Right lobe of liver (tissue), 6 donors: ENCODE data around the gene REEP6. TPM values are rescaled to one million over a fixed set of nuclear protein-coding genes. Genes with fewer than 3 reads are reported as not detected.
A peak's percentile ranks its signal among the peaks of the same experiment; 100 is the strongest.
"Not testable (repeated sequence)": the region's sequence is repeated elsewhere in the genome, so short reads cannot be mapped to it uniquely, and the experiment has no call there.

Source experiments
- ATAC-seq, 4 donors: fragments of 200-7000 bp; cut with Tn5 transposase; one replicate each; pipeline ENCODE4 v1.9.1; 2020; ENCODE audit warnings: mild to moderate bottlenecking in 4 of 4, moderate library complexity in 4 of 4
- DNase-seq, 3 donors: peaks; one replicate each; pipeline ENCODE4 v3.0.0-alpha.2; 2020
- H3K27ac ChIP-seq, 3 donors: fragments of 200-600 bp; one replicate each; pipeline ENCODE4 v1.8.0; 2022
- H3K27me3 ChIP-seq, 2 donors: fragments of 200-600 bp; one replicate each; pipeline ENCODE4 v1.8.0; 2022
- H3K36me3 ChIP-seq, 4 donors: fragments of 200-600 bp; sonication (generic) in 1 of 4; one replicate each; pipeline versions ENCODE4 v1.5.1 to v1.8.0; 2017 to 2022; ENCODE audit warnings: control low read depth in 1 of 4
- H3K4me1 ChIP-seq, 4 donors: fragments of 200-600 bp; sonication (generic) in 1 of 4; one replicate each; pipeline versions ENCODE4 v1.5.1 to v1.8.0; 2017 to 2022; ENCODE audit warnings: control low read depth in 1 of 4
- H3K4me3 ChIP-seq, 3 donors: fragments of 200-600 bp; one replicate each; pipeline ENCODE4 v1.8.0; 2022
- H3K9me3 ChIP-seq, 4 donors: fragments of 200-600 bp; sonication (generic) in 1 of 4; one replicate each; pipeline versions ENCODE4 v1.5.1 to v1.8.0; 2017 to 2022; ENCODE audit warnings: control low read depth in 1 of 4
- CTCF ChIP-seq, 4 donors: fragments of 200-600 bp in 3 of 4; fragments of 450-650 bp in 1 of 4; IDR thresholded peaks; one replicate each; pipeline versions ENCODE4 v1.5.1 to v1.8.0; 2016 to 2022; ENCODE audit warnings: antibody characterized with exemption in 4 of 4, mild to moderate bottlenecking in 2 of 4
- POLR2A ChIP-seq: fragments of 450-650 bp; IDR thresholded peaks from one replicate; pipeline ENCODE4 v1.6.1; 2017; ENCODE audit warnings: antibody characterized with exemption, mild to moderate bottlenecking
- WGBS: methylation state at CpG from one replicate; pipeline ENCODE4 v1.1.6; 2018; ENCODE audit warnings: low coverage, low lambda C conversion rate; ENCODE audit not compliant: insufficient coverage; ENCODE audit errors: missing lambda C conversion rate; 5-methylcytosine and 5-hydroxymethylcytosine counted together
- intact Hi-C, 2 donors: fragments of 100-400 bp; cut with DNase I; formaldehyde crosslinking; loops; one replicate each; pipeline versions ENCODE4 v1.11.2 to v1.14.1; 2022
- total RNA-seq, 6 experiments: library from RNA; depleted of rRNA in 2 of 6; stranded (reverse); fragments of >200 nt in 2 of 6; fragmentation: NEBNext Ultra II Directional in 3 of 6; extraction: Animal tissue kit (Norgen Biotek cat#: 25700) in 3 of 6; gene quantifications; one replicate each; pipeline versions ENCODE4 v1.1.0 to v1.2.4, GENCODE V29; 2016 to 2023
- donor health status: DM: no; HTN: yes; CAD: no.
- donor health status: DM: no; HTN: no; CAD: no.
- donor health status: DM: no; HTN: no; CAD: no.
- donor health status: DM: no; HTN: yes; CAD: no.
- donor health status: DM: no; HTN: yes; CAD: no.

The REEP6 gene
- total RNA-seq, 6 experiments from 2014 or later = 113 to 218 (median 177) TPM

GRCh38 chr19:1496714-1497577 is 6.0 kb downstream of the REEP6 start:
- ATAC-seq (no peak), DNase-seq (no peak)
- H3K4me3 ChIP-seq = no peak overlapping the region
- WGBS = 63% methylated on average over 12 of the region's 39 CpGs
- TF ChIP-seq CTCF (IDR thresholded peaks at IDR 0.05) = no peak
- intact Hi-C loops = no loop called here
- no peak overlapping the region for H3K27ac ChIP-seq
- H3K9me3 ChIP-seq = no peaks in the 10 kb centered on the region
- no peaks in the 10 kb centered on the region for H3K27me3 ChIP-seq
- no peaks in the 10 kb centered on the region for H3K36me3 ChIP-seq
- H3K4me1 ChIP-seq = peaks cover 0 to 32% (median 9%) of the 10 kb centered on the region in 4 donors

- ATAC-seq (no peak), DNase-seq (no peak)
- intact Hi-C loops = no loop called here
- H3K36me3 ChIP-seq = no peaks in the 10 kb centered on the region
- H3K9me3 ChIP-seq = no peaks in the 10 kb centered on the region
- TF ChIP-seq CTCF (IDR thresholded peaks at IDR 0.05) (no peak), POLR2A (no peak)
- H3K27me3 ChIP-seq = no peaks in the 10 kb centered on the region
- WGBS = 100% methylated on average over 1 of the region's 25 CpGs
- H3K27ac ChIP-seq = no peak overlapping the region
- H3K4me3 ChIP-seq = no peak overlapping the region
- peaks cover 0 to 25% (median 9%) of the 10 kb centered on the region in 4 donors for H3K4me1 ChIP-seq
Measured at GRCh38 chr19:1497578-1498235, 6.7 kb downstream of the REEP6 start.

GRCh38 chr19:1499231-1499630 is 8.2 kb downstream of the REEP6 start:
- H3K27me3 ChIP-seq, ATAC-seq, intact Hi-C loops, H3K9me3 ChIP-seq, H3K36me3 ChIP-seq, H3K27ac ChIP-seq, H3K4me3 ChIP-seq, DNase-seq: not testable (repeated sequence)
- no CpG with 5 or more reads among the region's 34 CpGs for WGBS
- peaks cover 0 to 13% (median 6%) of the 10 kb centered on the region in 4 donors for H3K4me1 ChIP-seq

- H3K27me3 ChIP-seq = no peaks in the 10 kb centered on the region
- intact Hi-C loops = loop anchor here in 1 of 2 donors (10.0 kb wide), 1 partner anchor 216 kb away; the partner anchor contains the start of gene EFNA2
- H3K9me3 ChIP-seq = no peaks in the 10 kb centered on the region
- TF ChIP-seq CTCF (IDR thresholded peaks at IDR 0.05) = no peak
- TF ChIP-seq POLR2A = peak; percentile 53
- no peak overlapping the region for H3K4me3 ChIP-seq
- WGBS = 17% methylated on average over 6 of the region's 9 CpGs
- peak overlapping the region in 2 of 3 donors; percentile 54 to 56 for H3K27ac ChIP-seq
- H3K4me1 ChIP-seq = peaks cover 0 to 13% (median 6%) of the 10 kb centered on the region in 4 donors
- peak; percentile 57 to 88 (median 85) for DNase-seq
- ATAC-seq = peak; percentile 86 to 91 (median 88)
- no peaks in the 10 kb centered on the region for H3K36me3 ChIP-seq
Measured at GRCh38 chr19:1501200-1501595, 10.2 kb downstream of the REEP6 start.
